OCI-LY3 (cell line): ENCODE measurements around the gene CD200R1L.
A peak's percentile ranks its signal among the peaks of the same experiment; 100 is the strongest.

Experiments used
- H2AFZ ChIP-seq: fragments of 200-600, 300-600 bp; shearing (Covaris generic); 2 replicates; pipeline ENCODE4 v1.6.0; 2014; ENCODE audit warnings: antibody characterized with exemption, low read depth, low read length
- H3K27ac ChIP-seq: fragments of 200-600, 300-600 bp; sonication (generic); 2 replicates; pipeline ENCODE4 v1.5.1; 2014; ENCODE audit warnings: mild to moderate bottlenecking, low read length, moderate library complexity, mixed read lengths
- H3K27me3 ChIP-seq: fragments of 200-600, 300-600 bp; sonication (generic); 2 replicates; pipeline ENCODE4 v1.6.1; 2014; ENCODE audit warnings: low read depth, low read length, mixed read lengths
- H3K36me3 ChIP-seq: fragments of 200-600, 300-600 bp; sonication (generic); replicated peaks from 2 replicates; pipeline ENCODE3; 2014; ENCODE audit warnings: low read depth, low read length, mixed read lengths
- H3K4me1 ChIP-seq: fragments of 300-600, 200-600 bp; sonication (generic); 2 replicates; pipeline ENCODE4 v1.6.1; 2014; ENCODE audit warnings: low read length, mixed read lengths
- H3K4me2 ChIP-seq: fragments of 200-600, 300-600 bp; sonication (generic); 2 replicates; pipeline ENCODE4 v1.6.1; 2014; ENCODE audit warnings: low read length, mixed read lengths
- H3K4me3 ChIP-seq: fragments of 300-600, 200-600 bp; sonication (generic); 2 replicates; pipeline ENCODE4 v1.5.1; 2014; ENCODE audit warnings: antibody characterized with exemption, mild to moderate bottlenecking, low read length, moderate library complexity
- H3K79me2 ChIP-seq: fragments of 300-600, 200-600 bp; shearing (Covaris generic); 2 replicates; pipeline ENCODE4 v1.6.1; 2014; ENCODE audit warnings: mild to moderate bottlenecking, low read length, mixed read lengths
- H3K9ac ChIP-seq: fragments of 300-600, 200-600 bp; shearing (Covaris generic); 2 replicates; pipeline ENCODE4 v1.6.0; 2014; ENCODE audit warnings: mild to moderate bottlenecking, low read length, moderate library complexity
- H3K9me3 ChIP-seq: fragments of 200-600, 300-600 bp; shearing (Covaris generic); 2 replicates; pipeline ENCODE4 v1.6.1; 2014; ENCODE audit warnings: low read length, mixed read lengths; ENCODE audit not compliant: insufficient read depth
- H4K20me1 ChIP-seq: fragments of 200-600, 300-600 bp; sonication (generic); 2 replicates; pipeline ENCODE4 v1.6.1; 2016; ENCODE audit warnings: low read length, mixed read lengths; ENCODE audit not compliant: insufficient read depth
- EZH2phosphoT487 ChIP-seq: fragments of 200-600 bp; shearing (Covaris generic); IDR thresholded peaks from 2 replicates; pipeline ENCODE4 v1.6.1; 2018; ENCODE audit warnings: antibody characterized with exemption, mixed run types, low read depth
- TF ChIP-seq, protein P1 (sequence below): fragments of 200-600, 300-600 bp; sonication (generic); IDR thresholded peaks from 2 replicates; pipeline ENCODE4 v1.5.1; 2014; ENCODE audit warnings: antibody characterized with exemption, low read length, low read depth

The CD200R1L gene

DNA sequence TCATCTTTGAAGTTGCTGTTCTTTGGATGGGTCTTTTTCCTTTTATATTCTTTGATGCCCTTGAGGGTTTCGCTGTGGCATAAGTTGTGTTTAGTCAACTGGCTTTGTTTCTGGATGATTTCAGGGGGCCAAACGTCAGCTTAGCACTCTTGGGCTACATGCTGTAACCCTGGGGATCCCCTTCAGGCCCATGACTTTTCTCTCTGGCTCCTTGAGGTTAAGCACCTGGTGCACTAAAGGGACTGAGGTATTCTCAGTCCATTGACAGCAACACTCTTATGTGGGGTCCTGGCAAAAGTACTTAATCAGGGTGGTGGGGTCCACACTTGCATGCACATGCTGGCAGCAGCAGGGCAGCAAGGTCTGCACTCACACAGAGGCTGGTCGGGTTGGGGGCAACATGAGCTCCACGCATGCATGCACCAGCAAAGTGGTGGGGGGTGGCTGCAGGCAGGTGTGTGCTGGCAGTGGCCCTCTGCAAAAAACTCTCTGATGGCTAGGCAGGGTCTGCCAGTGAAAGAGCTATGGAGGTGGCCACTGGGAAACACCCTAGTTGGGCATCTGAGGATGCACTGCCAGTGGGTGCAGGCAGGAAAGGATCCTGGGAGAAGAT is 38.1 kb upstream of the CD200R1L start:
- H3K4me3 ChIP-seq: no peak overlapping the region
- H4K20me1 ChIP-seq: no peaks in the 10 kb centered on the region
- H3K36me3 ChIP-seq: peaks cover 2% of the 10 kb centered on the region
- no peak overlapping the region for H2AFZ ChIP-seq
- TF ChIP-seq, protein P1, sequence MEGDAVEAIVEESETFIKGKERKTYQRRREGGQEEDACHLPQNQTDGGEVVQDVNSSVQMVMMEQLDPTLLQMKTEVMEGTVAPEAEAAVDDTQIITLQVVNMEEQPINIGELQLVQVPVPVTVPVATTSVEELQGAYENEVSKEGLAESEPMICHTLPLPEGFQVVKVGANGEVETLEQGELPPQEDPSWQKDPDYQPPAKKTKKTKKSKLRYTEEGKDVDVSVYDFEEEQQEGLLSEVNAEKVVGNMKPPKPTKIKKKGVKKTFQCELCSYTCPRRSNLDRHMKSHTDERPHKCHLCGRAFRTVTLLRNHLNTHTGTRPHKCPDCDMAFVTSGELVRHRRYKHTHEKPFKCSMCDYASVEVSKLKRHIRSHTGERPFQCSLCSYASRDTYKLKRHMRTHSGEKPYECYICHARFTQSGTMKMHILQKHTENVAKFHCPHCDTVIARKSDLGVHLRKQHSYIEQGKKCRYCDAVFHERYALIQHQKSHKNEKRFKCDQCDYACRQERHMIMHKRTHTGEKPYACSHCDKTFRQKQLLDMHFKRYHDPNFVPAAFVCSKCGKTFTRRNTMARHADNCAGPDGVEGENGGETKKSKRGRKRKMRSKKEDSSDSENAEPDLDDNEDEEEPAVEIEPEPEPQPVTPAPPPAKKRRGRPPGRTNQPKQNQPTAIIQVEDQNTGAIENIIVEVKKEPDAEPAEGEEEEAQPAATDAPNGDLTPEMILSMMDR: no peak
- TF ChIP-seq EZH2phosphoT487: no peak
- no peak overlapping the region for H3K9ac ChIP-seq
- 0 out of 2 replicates have a peak overlapping the region, but pooled peaks have one; percentile 1 for H3K4me2 ChIP-seq
- H3K9me3 ChIP-seq: peaks cover 7% of the 10 kb centered on the region; the same call in 1 of the 2 replicates
- H3K27me3 ChIP-seq: no peaks in the 10 kb centered on the region
- peaks cover 42% of the 10 kb centered on the region for H3K4me1 ChIP-seq
- H3K27ac ChIP-seq: no peak overlapping the region
- H3K79me2 ChIP-seq: no peaks in the 10 kb centered on the region

DNA sequence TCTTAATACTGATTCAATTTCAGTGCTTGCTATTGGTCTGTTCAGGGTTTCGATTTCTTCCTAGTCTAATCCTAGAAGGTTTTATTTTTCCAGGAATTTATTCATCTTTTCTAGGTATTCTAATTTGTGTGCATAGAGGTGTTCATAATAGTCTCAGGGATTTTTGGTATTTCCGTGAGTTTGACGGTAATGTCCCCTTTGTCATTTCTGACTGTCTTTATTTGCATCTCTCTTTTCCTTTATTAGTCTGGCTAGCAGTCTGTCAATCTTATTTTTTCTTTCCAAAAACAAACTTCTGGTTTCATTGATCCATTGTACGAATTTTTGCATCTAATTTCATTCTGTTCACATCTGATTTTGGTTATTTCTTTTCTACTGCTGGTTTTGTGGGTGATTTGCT is 35.2 kb upstream of the CD200R1L start:
- H3K9ac ChIP-seq: peak overlapping the region; percentile 24; the same call in 1 of the 2 replicates
- peaks cover 40% of the 10 kb centered on the region for H3K4me1 ChIP-seq
- H2AFZ ChIP-seq: no peak overlapping the region
- peak overlapping the region; percentile 60 for H3K27ac ChIP-seq
- no peak for TF ChIP-seq EZH2phosphoT487
- TF ChIP-seq, protein P1: no peak
- peaks cover 7% of the 10 kb centered on the region; the same call in 1 of the 2 replicates for H3K9me3 ChIP-seq
- H3K4me2 ChIP-seq: peak overlapping the region; percentile 69
- H3K4me3 ChIP-seq: peak overlapping the region; percentile 50
- H3K79me2 ChIP-seq: no peaks in the 10 kb centered on the region
- H4K20me1 ChIP-seq: no peaks in the 10 kb centered on the region
- no peaks in the 10 kb centered on the region for H3K27me3 ChIP-seq
- H3K36me3 ChIP-seq: peaks cover 9% of the 10 kb centered on the region

- Histone ChIP-seq H3K9ac (peak overlapping the region; percentile 70), H2AFZ (peak overlapping the region; percentile 12; the same call in 1 of the 2 replicates), H3K36me3 (peaks cover 21% of the 10 kb centered on the region), H3K4me1 (peaks cover 47% of the 10 kb centered on the region), H3K9me3 (peaks cover 6% of the 10 kb centered on the region), H3K4me3 (peak overlapping the region; percentile 60), H3K27me3 (no peaks in the 10 kb centered on the region), H3K27ac (peak overlapping the region; percentile 93), H4K20me1 (no peaks in the 10 kb centered on the region), H3K79me2 (no peaks in the 10 kb centered on the region), H3K4me2 (peak overlapping the region; percentile 85)
- TF ChIP-seq, protein P1: no peak
- TF ChIP-seq EZH2phosphoT487: no peak
Observed at GRCh38 chr3:112875561-112875960, 28.9 kb upstream of the CD200R1L start.

DNA sequence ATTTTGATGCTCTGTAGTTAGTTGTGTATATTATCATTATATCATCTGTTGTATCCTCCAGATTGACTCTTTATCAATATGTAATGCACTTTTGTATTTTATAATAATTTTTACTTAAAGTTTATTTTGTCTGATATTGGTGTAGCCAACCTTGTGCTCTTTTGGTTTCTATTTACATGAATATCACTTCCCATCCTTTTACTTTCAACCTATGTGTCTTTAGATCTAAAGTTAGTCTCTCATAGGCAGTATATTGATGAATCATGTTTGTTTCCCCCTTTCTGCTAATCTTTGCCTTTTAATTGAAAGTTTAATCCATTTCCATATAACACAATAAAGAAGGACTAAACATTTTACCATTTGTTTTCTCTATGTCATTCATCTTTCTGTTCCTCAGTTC is 28.1 kb upstream of the CD200R1L start:
- Histone ChIP-seq H3K4me1 (peaks cover 47% of the 10 kb centered on the region), H3K27ac (peak overlapping the region; percentile 93), H3K4me2 (peak overlapping the region; percentile 85), H3K9ac (peak overlapping the region; percentile 70), H3K36me3 (peaks cover 22% of the 10 kb centered on the region), H3K27me3 (no peaks in the 10 kb centered on the region), H3K79me2 (no peaks in the 10 kb centered on the region), H4K20me1 (no peaks in the 10 kb centered on the region), H2AFZ (no peak overlapping the region), H3K4me3 (peak overlapping the region; percentile 60), H3K9me3 (peaks cover 7% of the 10 kb centered on the region; the same call in 1 of the 2 replicates)
- TF ChIP-seq, protein P1: no peak
- TF ChIP-seq EZH2phosphoT487: no peak
